GM19238 (cell line): ENCODE measurements around the gene LILRA2.
"Not testable (repeated sequence)": the region's sequence is repeated elsewhere in the genome, so short reads cannot be mapped to it uniquely, and the experiment has no call there.

ENCODE experiments used
- DNase-seq: peaks from one replicate; pipeline ENCODE4 v3.0.0; 2011; ENCODE audit warnings: low spot score; ENCODE audit not compliant: insufficient read length

Gene LILRA2

GRCh38 chr19:54571715-54572615 is 1.6 kb upstream of the LILRA2 start:
- not testable (repeated sequence) for DNase-seq

DNA sequence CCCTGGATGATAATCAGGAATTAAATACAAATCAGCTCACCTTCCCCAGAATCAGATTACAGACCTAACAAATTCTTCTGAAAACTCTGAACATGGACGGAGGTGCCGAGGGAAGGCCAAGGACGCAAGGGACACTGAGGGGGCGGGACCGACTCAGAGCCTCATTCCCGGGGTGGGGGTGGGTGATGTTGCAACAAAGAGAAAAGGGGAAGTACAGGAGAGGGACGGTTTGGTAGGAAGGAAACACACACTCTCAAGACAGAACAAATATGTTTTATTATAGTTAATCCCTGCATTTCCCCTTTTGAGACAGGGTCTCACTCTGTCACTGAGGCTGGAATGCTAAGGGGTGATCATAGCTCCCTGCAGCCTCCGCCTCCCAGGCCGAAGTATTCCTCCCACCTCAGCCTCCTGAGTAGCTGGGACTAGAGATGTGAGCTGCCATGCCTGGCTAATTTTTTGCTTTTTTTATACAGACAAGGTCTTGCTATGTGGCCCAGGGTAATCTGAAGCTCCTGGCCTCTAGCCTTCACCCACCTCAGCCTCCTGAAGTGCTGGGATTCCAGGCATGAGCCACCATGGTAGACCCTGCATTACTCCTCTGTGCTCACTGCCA is 786 bp upstream of the LILRA2 start:
- no peak for DNase-seq

- no peak for DNase-seq
Observed at GRCh38 chr19:54574051-54574450, 461 bp downstream of the LILRA2 start.

DNA sequence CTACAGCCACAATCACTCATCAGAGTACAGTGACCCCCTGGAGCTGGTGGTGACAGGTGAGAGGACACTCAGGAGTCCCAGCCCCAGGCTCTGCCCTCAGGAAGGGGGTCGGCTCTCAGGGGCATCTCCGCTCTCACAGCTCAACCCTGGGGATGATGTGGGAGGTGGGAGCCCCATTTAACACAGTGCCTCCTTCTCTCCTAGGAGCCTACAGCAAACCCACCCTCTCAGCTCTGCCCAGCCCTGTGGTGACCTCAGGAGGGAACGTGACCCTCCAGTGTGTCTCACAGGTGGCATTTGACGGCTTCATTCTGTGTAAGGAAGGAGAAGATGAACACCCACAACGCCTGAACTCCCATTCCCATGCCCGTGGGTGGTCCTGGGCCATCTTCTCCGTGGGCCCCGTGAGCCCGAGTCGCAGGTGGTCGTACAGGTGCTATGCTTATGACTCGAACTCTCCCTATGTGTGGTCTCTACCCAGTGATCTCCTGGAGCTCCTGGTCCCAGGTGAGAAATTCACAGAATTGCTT is 1.0 kb downstream of the LILRA2 start:
- no peak for DNase-seq

GRCh38 chr19:54575205-54575604 is 1.6 kb downstream of the LILRA2 start:
- not testable (repeated sequence) for DNase-seq

DNA sequence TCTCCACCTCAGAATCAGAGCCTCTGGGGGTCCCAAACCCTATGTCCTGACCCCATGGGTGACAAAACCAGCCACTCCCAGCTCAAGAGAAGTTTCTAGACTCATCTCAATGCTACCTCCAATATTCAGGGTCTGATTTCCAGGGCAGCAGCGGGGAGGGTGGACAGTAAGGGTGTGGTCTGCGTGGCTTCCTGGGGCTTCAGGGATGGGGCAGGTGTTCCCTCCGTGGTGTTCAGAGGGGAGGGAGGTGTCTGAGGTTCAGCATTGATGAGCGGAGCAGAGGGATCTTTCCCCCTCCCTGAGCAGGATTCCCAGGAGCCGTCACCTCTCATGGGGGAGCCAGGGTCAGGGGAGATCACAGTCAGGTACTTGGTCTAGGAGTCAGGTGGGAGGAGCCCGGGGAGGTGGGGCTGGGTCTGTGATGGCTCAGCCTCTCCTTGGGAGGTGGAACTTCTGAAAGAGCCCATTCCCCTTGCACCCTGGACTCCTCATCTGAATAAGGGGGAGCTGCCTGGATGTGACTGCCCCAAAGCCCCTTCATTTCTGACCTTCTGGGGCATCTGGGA is 2.9 kb downstream of the LILRA2 start:
- DNase-seq = no peak

DNA sequence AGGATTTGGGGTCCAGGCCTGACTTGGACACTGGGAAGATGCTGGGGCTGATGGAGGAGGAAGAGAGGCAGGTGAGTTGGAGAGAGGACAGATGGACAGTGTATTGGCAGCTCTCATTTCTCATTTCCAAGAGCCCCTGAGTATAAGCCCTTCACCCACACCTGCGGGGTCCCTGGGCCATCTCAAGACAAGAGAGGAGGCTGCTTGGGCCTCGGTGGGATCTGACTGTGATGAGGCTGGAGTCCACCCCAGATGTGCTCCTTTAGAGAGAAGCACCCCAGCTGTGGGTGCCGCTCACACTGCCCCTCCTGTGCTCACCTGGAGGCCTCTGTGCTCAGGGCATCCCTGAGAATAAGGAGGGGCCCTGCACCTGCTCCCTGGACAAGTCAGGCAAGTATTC is 3.7 kb downstream of the LILRA2 start:
- DNase-seq = no peak

DNA sequence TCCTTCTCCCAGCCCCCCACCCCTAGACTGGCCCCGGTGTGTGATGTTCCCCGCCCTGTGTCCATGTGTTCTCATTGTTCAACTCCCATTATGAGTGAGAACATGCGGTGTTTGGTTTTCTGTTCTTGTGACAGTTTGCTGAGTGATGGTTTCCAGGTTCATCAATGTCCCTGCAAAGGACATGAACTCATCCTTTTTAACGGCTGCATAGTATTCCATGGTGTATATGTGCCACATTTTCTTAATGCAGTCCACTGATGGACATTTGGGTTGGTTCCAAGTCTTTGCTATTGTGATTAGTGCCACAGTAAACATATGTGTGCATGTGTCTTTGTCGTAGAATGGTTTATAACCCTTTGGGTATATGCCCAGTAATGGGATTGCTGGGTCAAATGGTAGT is 4.7 kb downstream of the LILRA2 start:
- not testable (repeated sequence) for DNase-seq

DNA sequence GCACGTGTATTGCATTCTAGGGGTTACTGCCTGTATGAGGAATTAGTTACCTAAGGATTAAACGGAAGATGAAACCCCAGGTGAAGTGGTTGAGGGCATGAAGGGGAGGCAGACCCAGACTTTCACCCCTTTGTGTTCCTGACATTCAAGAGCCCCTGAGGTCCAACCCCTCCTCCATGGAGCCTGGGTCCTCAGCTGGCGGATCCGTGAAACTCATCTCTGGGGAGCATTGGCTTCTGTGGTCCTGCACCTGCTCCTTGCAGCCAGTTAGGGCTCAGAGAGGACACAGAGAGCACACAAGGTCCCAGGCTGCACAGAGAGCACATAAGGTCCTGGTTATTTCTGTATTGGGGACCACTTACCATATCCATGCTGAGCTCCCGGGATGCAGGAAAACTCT is 12.8 kb downstream of the LILRA2 start:
- DNase-seq = no peak

DNA sequence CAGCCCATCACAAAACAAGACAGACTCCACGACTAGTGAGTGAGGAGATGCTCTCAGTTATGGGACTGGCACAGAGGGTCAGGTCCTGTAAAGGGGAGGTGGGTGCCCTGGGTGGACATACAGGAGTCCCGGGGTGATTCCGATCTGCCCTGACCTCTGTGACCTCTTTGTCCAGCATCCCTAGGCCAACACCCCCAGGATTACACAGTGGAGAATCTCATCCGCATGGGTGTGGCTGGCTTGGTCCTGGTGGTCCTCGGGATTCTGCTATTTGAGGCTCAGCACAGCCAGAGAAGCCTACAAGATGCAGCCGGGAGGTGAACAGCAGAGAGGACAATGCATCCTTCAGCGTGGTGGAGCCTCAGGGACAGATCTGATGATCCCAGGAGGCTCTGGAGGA is 13.4 kb downstream of the LILRA2 start:
- DNase-seq = no peak

- not testable (repeated sequence) for DNase-seq
Observed at GRCh38 chr19:54593445-54593844, 19.9 kb downstream of the LILRA2 start, which contains the start of gene LILRA1. TSS of gene LILRA1 (plus strand) at chr19:54593632. CDS start at chr19:54594245, 613 bp downstream.

- DNase-seq = not testable (repeated sequence)
Observed at GRCh38 chr19:54593931-54594626, 20.5 kb downstream of the LILRA2 start.

DNA sequence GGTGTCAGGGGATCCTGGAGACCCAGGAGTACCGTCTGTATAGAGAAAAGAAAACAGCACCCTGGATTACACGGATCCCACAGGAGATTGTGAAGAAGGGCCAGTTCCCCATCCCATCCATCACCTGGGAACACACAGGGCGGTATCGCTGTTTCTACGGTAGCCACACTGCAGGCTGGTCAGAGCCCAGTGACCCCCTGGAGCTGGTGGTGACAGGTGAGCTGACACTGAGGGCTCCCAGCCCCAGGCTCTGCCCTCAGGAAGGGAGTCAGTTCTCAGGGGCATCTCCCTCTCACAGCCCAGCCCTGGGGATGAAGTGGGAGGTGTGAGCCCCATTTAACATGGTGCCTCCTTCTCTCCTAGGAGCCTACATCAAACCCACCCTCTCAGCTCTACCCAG is 21.1 kb downstream of the LILRA2 start:
- no peak for DNase-seq

- not testable (repeated sequence) for DNase-seq
Observed at GRCh38 chr19:54595680-54596436, 22.3 kb downstream of the LILRA2 start.

DNA sequence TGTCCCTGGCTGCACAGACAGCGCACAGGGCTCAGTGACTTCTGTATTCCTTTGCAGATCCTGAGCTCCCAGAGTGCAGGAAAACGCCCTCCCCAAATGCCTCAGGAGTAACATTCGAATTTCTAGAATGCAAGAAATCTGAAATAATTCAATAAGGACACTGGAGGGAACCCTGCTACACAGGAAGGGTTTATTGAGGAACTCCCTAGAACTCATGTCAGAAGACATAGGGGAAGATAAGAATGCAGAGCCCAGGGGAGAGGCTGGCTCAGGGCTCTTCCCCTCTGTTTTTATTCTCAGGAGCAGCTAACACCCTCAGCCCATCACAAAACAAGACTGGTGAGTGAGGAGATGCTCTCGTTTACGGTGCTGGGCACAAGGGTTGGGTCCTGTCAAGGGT is 26.6 kb downstream of the LILRA2 start:
- DNase-seq = no peak

- DNase-seq = no peak
Observed at GRCh38 chr19:54606230-54606629, 32.6 kb downstream of the LILRA2 start.

- DNase-seq = no peak
Observed at GRCh38 chr19:54606891-54607784, 33.5 kb downstream of the LILRA2 start.

DNA sequence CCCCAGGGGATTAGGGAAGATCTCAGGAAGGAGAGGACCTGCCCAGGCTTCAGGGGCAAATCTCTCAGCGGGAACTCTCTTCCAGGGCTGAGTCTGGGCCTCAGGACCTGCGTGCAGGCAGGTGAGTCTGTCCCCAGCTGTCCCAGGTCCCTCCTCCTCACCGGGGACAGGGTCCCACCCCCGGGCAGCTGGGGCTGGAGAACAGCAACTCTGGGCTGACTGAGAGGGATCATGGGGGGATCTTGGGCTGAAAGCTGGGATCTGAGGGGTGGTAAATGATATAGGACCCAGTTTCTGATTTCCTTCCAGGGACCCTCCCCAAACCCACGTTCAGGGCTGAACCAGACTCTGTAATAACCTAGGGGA is 34.2 kb downstream of the LILRA2 start:
- no peak for DNase-seq

DNA sequence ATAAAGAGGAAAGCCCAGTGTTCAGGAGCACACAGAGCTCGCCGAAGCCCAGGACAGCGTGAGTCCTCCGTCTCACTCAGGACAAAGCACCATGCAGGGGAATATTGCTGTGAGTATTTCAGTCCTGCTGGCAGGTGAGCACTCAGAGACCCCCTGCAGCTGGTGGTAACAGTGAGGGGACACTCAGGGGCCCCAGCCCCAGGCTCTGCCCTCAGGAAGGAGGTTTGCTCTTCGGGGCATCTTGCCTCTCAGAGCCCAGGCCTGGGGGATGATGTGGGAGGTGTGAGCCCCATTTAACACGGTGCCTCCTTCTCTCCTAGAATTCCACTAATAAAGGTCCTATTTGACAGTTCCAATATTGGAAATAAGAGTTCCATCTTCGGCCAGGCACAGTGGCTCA is 34.6 kb downstream of the LILRA2 start:
- no peak for DNase-seq

- DNase-seq = no peak
Observed at GRCh38 chr19:54608792-54609191, 35.2 kb downstream of the LILRA2 start.
